AG10803 (cell line): ENCODE results near the gene IMPA2.

Experiments
- DNase-seq: peaks from one replicate; pipeline ENCODE4 v3.0.0; 2010; ENCODE audit warnings: low read depth
- H3K4me3 ChIP-seq: 2 replicates; pipeline ENCODE4 v1.5.1; 2011; ENCODE audit warnings: mild to moderate bottlenecking, low read length, control low read depth
- CTCF ChIP-seq: conservative IDR thresholded peaks from 2 replicates; pipeline ENCODE4 v1.5.1; 2011; ENCODE audit warnings: mild to moderate bottlenecking, low read length, control low read depth, inconsistent platforms

IMPA2 gene

GRCh38 chr18:11991021-11991795, 9.9 kb downstream of the IMPA2 start:
- TF ChIP-seq CTCF: no peak
- no peak overlapping the region for H3K4me3 ChIP-seq
- DNase-seq: no peak

- TF ChIP-seq CTCF: no peak
- DNase-seq: no peak
These were observed 10.9 kb downstream of the IMPA2 start for GRCh38 chr18:11992096-11992790.

GRCh38 chr18:11993264-11993916, 12.1 kb downstream of the IMPA2 start:
- no peak for TF ChIP-seq CTCF
- no peak for DNase-seq
- H3K4me3 ChIP-seq: no peak overlapping the region

More at GRCh38 chr18:11992096-11992790, 10.9 kb downstream of the IMPA2 start:
- H3K4me3 ChIP-seq: no peak overlapping the region

- no peak overlapping the region for H3K4me3 ChIP-seq
- no peak for TF ChIP-seq CTCF
- DNase-seq: peak; percentile 82
These were observed 13.0 kb downstream of the IMPA2 start for GRCh38 chr18:11994336-11994702.

- H3K4me3 ChIP-seq: no peak overlapping the region
- DNase-seq: peak; percentile 36
- no peak for TF ChIP-seq CTCF
These were observed 13.6 kb downstream of the IMPA2 start for GRCh38 chr18:11994703-11995444.

GRCh38 chr18:11995445-11996189, 14.3 kb downstream of the IMPA2 start:
- H3K4me3 ChIP-seq: no peak overlapping the region
- peak; percentile 73 for DNase-seq
- TF ChIP-seq CTCF: peak; percentile 91
